GM21367 (cell line): ENCODE data around the gene BCL11A.

ENCODE experiments used
- ATAC-seq: cut with Tn5 transposase; IDR thresholded peaks from one replicate; pipeline ENCODE4 v1.9.1; 2021; ENCODE audit not compliant: unreplicated experiment

BCL11A gene

GRCh38 chr2:60509066-60509465, 44.4 kb downstream of the BCL11A start:
- no peak for ATAC-seq

- ATAC-seq, result no peak
Observed at GRCh38 chr2:60508339-60508917, 45.0 kb downstream of the BCL11A start.

GRCh38 chr2:60507211-60507965, 46.1 kb downstream of the BCL11A start:
- no peak for ATAC-seq

GRCh38 chr2:60505880-60506260, 47.6 kb downstream of the BCL11A start:
- no peak for ATAC-seq

GRCh38 chr2:60505240-60505879, 48.1 kb downstream of the BCL11A start:
- no peak for ATAC-seq

- ATAC-seq, result no peak
Observed at GRCh38 chr2:60504049-60504448, 49.4 kb downstream of the BCL11A start.

- no peak for ATAC-seq
Observed at GRCh38 chr2:60502144-60502543, 51.3 kb downstream of the BCL11A start.

- no peak for ATAC-seq
Observed at GRCh38 chr2:60500861-60501260, 52.6 kb downstream of the BCL11A start.

GRCh38 chr2:60499651-60500265, 53.7 kb downstream of the BCL11A start:
- ATAC-seq, result no peak

GRCh38 chr2:60498816-60499429, 54.5 kb downstream of the BCL11A start:
- ATAC-seq, result no peak

- no peak for ATAC-seq
Observed at GRCh38 chr2:60498127-60498815, 55.2 kb downstream of the BCL11A start.

- no peak for ATAC-seq
Observed at GRCh38 chr2:60497500-60497899, 56.0 kb downstream of the BCL11A start.

- no peak for ATAC-seq
Observed at GRCh38 chr2:60496956-60497355, 56.5 kb downstream of the BCL11A start.

- ATAC-seq, result no peak
Observed at GRCh38 chr2:60496475-60496874, 57.0 kb downstream of the BCL11A start.

GRCh38 chr2:60495041-60495625, 58.3 kb downstream of the BCL11A start:
- no peak for ATAC-seq

- ATAC-seq, result no peak
Observed at GRCh38 chr2:60493804-60494387, 59.6 kb downstream of the BCL11A start.

GRCh38 chr2:60492548-60492947, 60.9 kb downstream of the BCL11A start:
- no peak for ATAC-seq

- no peak for ATAC-seq
Observed at GRCh38 chr2:60490848-60491247, 62.6 kb downstream of the BCL11A start.

GRCh38 chr2:60490441-60490840, 63.0 kb downstream of the BCL11A start:
- no peak for ATAC-seq

GRCh38 chr2:60489289-60489688, 64.2 kb downstream of the BCL11A start:
- ATAC-seq, result no peak
